Measurements from ENCODE around the gene SEL1L2. TPM values are rescaled to one million over a fixed set of nuclear protein-coding genes. Genes with fewer than 3 reads are reported as not detected.

SEL1L2 gene
- total and polyA plus RNA-seq, 9 of the 15 experiments (the other 6 are each of a cell fraction or from before 2014, with no cell fraction given): not detected

DNA sequence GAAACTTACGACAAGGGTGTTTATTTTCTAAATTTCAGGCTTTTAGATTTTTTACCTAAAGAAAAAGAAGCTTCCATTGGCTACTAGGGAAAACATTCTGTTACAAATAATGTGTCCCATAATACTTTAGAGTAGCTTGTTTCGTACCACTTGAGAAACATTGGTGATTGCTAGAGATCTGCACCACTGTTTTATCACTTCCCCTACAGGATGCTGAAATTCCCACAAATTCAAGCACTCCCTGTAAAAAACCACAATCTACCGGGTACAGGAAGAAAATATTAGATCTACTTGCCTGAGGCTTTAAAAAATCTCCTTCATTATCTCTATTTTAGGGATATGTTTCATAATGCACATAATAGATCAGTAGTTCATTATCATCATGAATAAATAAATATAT lies 29.9 kb downstream of the SEL1L2 start (continued):
- TF ChIP-seq ZNF551 (CRISPR knock-in tag; IDR thresholded peaks at IDR 0.05) (no peak), MYC (IDR thresholded peaks at IDR 0.05; ENCODE audit: low read depth, low read length) (no peak), MYC (CRISPR knock-in tag; IDR thresholded peaks at IDR 0.05; ENCODE audit: borderline replicate concordance, low read depth) (no peak), FOXA3 (CRISPR knock-in tag; conservative IDR thresholded peaks at IDR 0.05 in 1 of 2, IDR thresholded peaks at IDR 0.05 in 1 of 2) (no peak), HDAC2 (IDR thresholded peaks at IDR 0.05) (no peak), ZFPM2 (CRISPR knock-in tag; IDR thresholded peaks at IDR 0.05) (no peak), GMEB1 (CRISPR knock-in tag; IDR thresholded peaks at IDR 0.05) (no peak), ZNF121 (CRISPR knock-in tag; conservative IDR thresholded peaks at IDR 0.05) (no peak), SMARCC2 (IDR thresholded peaks at IDR 0.05; ENCODE audit: low read depth) (no peak), ZNF232 (CRISPR knock-in tag; IDR thresholded peaks at IDR 0.05) (no peak), TAF7 (tag; IDR thresholded peaks at IDR 0.05) (no peak), TBL1XR1 (IDR thresholded peaks at IDR 0.05; ENCODE audit: low read length in 2 of 2) (no peak)

DNA sequence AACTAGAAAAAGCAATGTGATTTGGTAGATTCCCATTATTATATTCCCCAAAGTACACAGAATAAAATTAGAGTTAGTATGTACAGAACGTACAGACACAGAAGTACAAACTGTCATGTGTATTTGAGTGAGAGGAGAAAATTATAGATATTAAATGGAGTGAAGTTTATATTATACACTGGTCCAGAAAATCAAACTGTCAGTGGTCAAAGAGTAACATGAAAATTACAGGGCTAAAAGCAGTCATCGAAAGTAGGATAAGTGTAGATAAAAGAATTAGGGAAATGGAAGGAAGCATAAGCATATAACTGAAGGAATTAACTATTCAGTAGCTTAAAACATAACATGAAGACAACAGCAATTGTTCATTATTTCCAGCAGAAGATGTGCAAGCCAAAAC lies 30.3 kb downstream of the SEL1L2 start:
- ChIA-PET POLR2A (no interaction called here), CTCF (ENCODE audit: low intra/inter-chr PET ratio) (no interaction called here)
- Histone ChIP-seq H4K20me1 (replicated peaks; ENCODE audit: control insufficient read depth, insufficient read depth, low read length) (no peaks in the 10 kb centered on the region), H3K27me3 (ENCODE audit: control insufficient read depth in 2 of 2, insufficient read depth in 2 of 2, low read length in 2 of 2) (no peaks in the 10 kb centered on the region), H3K4me1 (replicated peaks in 1 of 2; ENCODE audit: control insufficient read depth in 2 of 2, insufficient read depth in 2 of 2, low read length in 2 of 2) (no peaks in the 10 kb centered on the region), H3K9me3 (replicated peaks; ENCODE audit: control insufficient read depth, insufficient read depth, low read depth, low read length) (no peaks in the 10 kb centered on the region), H3K9ac (ENCODE audit: insufficient read depth in 1 of 2, low read depth in 2 of 2, low read length in 2 of 2) (no peak overlapping the region), H3K9me1 (ENCODE audit: control insufficient read depth, insufficient read depth, low read length) (no peaks in the 10 kb centered on the region), H2AFZ (ENCODE audit: low read depth, low read length) (no peak overlapping the region), H3K27ac (ENCODE audit: extremely low read depth, low read depth, low read length) (no peak overlapping the region), H3K4me2 (ENCODE audit: insufficient read depth, low read length) (no peak overlapping the region), H3K4me3 (no peak overlapping the region), H3K79me2 (ENCODE audit: control insufficient read depth, insufficient read depth, low read length) (no peaks in the 10 kb centered on the region), H3K36me3 (ENCODE audit: control insufficient read depth, insufficient read depth, low read length) (no peaks in the 10 kb centered on the region)
- FAIRE-seq: no peak
- ATAC-seq: no peak
- no TSS peak for BruUV-seq (replicated peaks)
- in situ Hi-C loops (cut with MboI) (no loop called here), intact Hi-C loops (cut with micrococcal nuclease) (no loop called here)
- TF ChIP-seq RBM34 (IDR thresholded peaks at IDR 0.05; ENCODE audit: borderline replicate concordance, insufficient read depth, low read length) (no peak), KLF1 (tag; IDR thresholded peaks at IDR 0.05) (no peak), HCFC1 (IDR thresholded peaks at IDR 0.05; ENCODE audit: low read depth, low read length) (no peak), EHMT2 (IDR thresholded peaks at IDR 0.05) (no peak), ZNF668 (CRISPR knock-in tag; IDR thresholded peaks at IDR 0.05) (no peak), ZFX (CRISPR knock-in tag; IDR thresholded peaks at IDR 0.05) (no peak), KAT2B (IDR thresholded peaks at IDR 0.05; ENCODE audit: low read depth, low read length) (no peak)
- DNase-seq (ENCODE audit: extremely low read depth in 1 of 4, low spot score in 3 of 4): no peak
- 0% methylated on average over 2 of the region's 2 CpGs for WGBS (ENCODE audit: insufficient coverage, low coverage, missing lambda C conversion rate)

Data from K562 (cell line).